ENCODE measurements around the gene PDIA5. TPM values are rescaled to one million over a fixed set of nuclear protein-coding genes. Genes with fewer than 3 reads are reported as not detected.

Gene PDIA5
- total RNA-seq, 3 donors from 2014 or later (not counting 1 experiment from before 2014, with no cell fraction given), result 0.59 to 3.3 (median 0.63) TPM

DNA sequence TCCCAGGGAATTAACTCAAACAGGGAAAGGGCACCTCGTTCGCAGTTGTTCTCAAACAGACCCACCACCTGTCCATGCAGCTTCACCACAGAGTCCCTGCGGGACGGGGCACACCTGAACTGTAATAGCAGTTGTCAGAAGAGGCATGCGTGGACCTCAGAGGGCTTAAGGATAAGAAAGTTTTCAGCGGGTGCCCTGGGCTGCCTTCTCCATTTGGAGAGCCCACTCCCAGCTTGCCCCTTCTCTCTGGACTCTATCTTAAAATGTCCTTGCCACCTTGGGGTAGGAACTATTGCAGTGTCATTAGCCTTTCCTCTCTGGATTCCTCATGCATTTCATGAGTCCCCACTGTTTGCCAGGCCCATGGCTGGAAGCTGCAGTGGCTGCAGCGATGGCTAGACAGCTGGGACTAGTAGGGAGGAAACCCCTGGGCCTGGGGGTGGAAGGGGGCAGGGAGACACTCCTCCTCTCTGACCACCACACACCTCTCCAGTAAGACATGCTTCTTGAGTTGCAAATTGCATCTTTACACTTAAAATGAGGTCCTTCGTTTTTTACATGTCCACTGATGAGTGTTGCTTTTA is 33.5 kb downstream of the PDIA5 start:
- Mint-ChIP-seq H3K27ac (no peak overlapping the region), H3K36me3 (no peaks in the 10 kb centered on the region), H3K27me3 (ENCODE audit: low read depth in 2 of 2) (no peaks in the 10 kb centered on the region), H3K4me1 (no peaks in the 10 kb centered on the region), H3K9me3 (no peaks in the 10 kb centered on the region), H3K4me3 (no peak overlapping the region)
- no peak for DNase-seq
- ATAC-seq, result no peak
- Histone ChIP-seq H3K4me3 (ENCODE audit: low read length) (no peak overlapping the region), H3K27ac (ENCODE audit: low read length) (no peak overlapping the region), H3K36me3 (ENCODE audit: control insufficient read depth, insufficient read depth, low read length) (no peaks in the 10 kb centered on the region), H3K9me3 (ENCODE audit: control insufficient read depth, insufficient read depth, low read length) (no peaks in the 10 kb centered on the region), H3K27me3 (ENCODE audit: control insufficient read depth, insufficient read depth, low read length) (no peaks in the 10 kb centered on the region), H3K4me1 (ENCODE audit: control insufficient read depth, insufficient read depth, low read length) (no peaks in the 10 kb centered on the region)
- intact Hi-C loops (cut with micrococcal nuclease), result no loop called here
- TF ChIP-seq, protein P1, sequence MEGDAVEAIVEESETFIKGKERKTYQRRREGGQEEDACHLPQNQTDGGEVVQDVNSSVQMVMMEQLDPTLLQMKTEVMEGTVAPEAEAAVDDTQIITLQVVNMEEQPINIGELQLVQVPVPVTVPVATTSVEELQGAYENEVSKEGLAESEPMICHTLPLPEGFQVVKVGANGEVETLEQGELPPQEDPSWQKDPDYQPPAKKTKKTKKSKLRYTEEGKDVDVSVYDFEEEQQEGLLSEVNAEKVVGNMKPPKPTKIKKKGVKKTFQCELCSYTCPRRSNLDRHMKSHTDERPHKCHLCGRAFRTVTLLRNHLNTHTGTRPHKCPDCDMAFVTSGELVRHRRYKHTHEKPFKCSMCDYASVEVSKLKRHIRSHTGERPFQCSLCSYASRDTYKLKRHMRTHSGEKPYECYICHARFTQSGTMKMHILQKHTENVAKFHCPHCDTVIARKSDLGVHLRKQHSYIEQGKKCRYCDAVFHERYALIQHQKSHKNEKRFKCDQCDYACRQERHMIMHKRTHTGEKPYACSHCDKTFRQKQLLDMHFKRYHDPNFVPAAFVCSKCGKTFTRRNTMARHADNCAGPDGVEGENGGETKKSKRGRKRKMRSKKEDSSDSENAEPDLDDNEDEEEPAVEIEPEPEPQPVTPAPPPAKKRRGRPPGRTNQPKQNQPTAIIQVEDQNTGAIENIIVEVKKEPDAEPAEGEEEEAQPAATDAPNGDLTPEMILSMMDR (IDR thresholded peaks at IDR 0.05), result no peak
- 92% methylated on average over 7 of the region's 8 CpGs for WGBS (ENCODE audit: insufficient coverage)

DNA sequence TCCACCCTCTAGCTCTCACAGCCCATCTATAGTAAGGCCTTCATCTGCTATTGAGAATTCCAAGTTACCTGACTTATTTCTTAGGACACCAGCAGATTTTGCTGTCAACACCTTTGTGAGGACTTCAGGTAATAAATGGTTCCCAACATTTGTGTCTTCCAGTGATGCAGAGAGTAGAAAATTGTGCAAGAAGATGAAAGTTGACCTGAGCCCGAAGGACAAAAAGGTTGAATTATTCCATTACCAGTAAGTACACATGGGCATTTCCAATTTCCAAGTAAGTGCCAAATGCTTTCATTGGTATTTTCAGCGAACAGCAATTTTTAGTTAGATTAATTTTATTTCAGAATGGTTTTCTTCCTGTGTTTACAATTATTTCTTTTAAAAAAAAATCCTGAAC is 35.4 kb downstream of the PDIA5 start:
- H3K4me3 ChIP-seq (ENCODE audit: low read length), result no peak overlapping the region
- H3K27ac ChIP-seq (ENCODE audit: low read length), result no peak overlapping the region
- Mint-ChIP-seq H3K4me3 (no peak overlapping the region), H3K9me3 (no peaks in the 10 kb centered on the region), H3K27ac (no peak overlapping the region), H3K36me3 (no peaks in the 10 kb centered on the region), H3K27me3 (ENCODE audit: low read depth in 2 of 2) (no peaks in the 10 kb centered on the region), H3K4me1 (no peaks in the 10 kb centered on the region)
- 100% methylated on average over 1 of the region's 2 CpGs for WGBS (ENCODE audit: insufficient coverage)
- TF ChIP-seq, protein P1 (IDR thresholded peaks at IDR 0.05), result no peak
- ATAC-seq, result no peak
- DNase-seq, result no peak
- no peaks in the 10 kb centered on the region for H3K27me3 ChIP-seq (ENCODE audit: control insufficient read depth, insufficient read depth, low read length)
- no peaks in the 10 kb centered on the region for H3K36me3 ChIP-seq (ENCODE audit: control insufficient read depth, insufficient read depth, low read length)
- peaks cover 4% of the 10 kb centered on the region for H3K4me1 ChIP-seq (ENCODE audit: control insufficient read depth, insufficient read depth, low read length)
- intact Hi-C loops (cut with micrococcal nuclease), result no loop called here
- no peaks in the 10 kb centered on the region for H3K9me3 ChIP-seq (ENCODE audit: control insufficient read depth, insufficient read depth, low read length)

DNA sequence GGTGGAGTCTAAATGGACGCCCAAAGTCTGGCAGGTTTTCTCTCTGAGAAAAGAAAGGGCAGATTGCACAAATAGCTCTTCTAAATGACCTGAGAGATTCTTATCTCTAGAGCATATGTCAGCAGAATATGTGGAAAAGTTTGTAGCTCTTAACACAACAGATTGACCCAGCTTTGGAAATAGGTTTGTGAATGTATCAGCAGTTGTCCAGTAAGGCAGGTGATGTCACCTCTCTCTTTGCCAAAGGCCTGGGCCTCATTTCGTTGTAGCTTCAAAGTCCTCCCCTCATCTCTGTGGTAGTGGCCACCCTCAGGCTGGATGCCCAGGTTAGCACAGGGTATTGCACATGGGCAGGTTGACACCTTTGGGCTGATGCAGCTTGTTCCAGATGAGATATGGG is 36.0 kb downstream of the PDIA5 start:
- Mint-ChIP-seq H3K9me3 (no peaks in the 10 kb centered on the region), H3K4me3 (no peak overlapping the region), H3K27ac (no peak overlapping the region), H3K27me3 (ENCODE audit: low read depth in 2 of 2) (no peaks in the 10 kb centered on the region), H3K36me3 (no peaks in the 10 kb centered on the region), H3K4me1 (no peaks in the 10 kb centered on the region)
- ATAC-seq (no peak), DNase-seq (no peak)
- no peaks in the 10 kb centered on the region for H3K27me3 ChIP-seq (ENCODE audit: control insufficient read depth, insufficient read depth, low read length)
- H3K4me3 ChIP-seq (ENCODE audit: low read length), result no peak overlapping the region
- no peaks in the 10 kb centered on the region for H3K36me3 ChIP-seq (ENCODE audit: control insufficient read depth, insufficient read depth, low read length)
- H3K27ac ChIP-seq (ENCODE audit: low read length), result no peak overlapping the region
- intact Hi-C loops (cut with micrococcal nuclease), result no loop called here
- H3K4me1 ChIP-seq (ENCODE audit: control insufficient read depth, insufficient read depth, low read length), result peaks cover 4% of the 10 kb centered on the region
- WGBS (ENCODE audit: insufficient coverage), result 78% methylated on average over 2 of the region's 2 CpGs
- TF ChIP-seq, protein P1 (IDR thresholded peaks at IDR 0.05), result no peak
- no peaks in the 10 kb centered on the region for H3K9me3 ChIP-seq (ENCODE audit: control insufficient read depth, insufficient read depth, low read length)

DNA sequence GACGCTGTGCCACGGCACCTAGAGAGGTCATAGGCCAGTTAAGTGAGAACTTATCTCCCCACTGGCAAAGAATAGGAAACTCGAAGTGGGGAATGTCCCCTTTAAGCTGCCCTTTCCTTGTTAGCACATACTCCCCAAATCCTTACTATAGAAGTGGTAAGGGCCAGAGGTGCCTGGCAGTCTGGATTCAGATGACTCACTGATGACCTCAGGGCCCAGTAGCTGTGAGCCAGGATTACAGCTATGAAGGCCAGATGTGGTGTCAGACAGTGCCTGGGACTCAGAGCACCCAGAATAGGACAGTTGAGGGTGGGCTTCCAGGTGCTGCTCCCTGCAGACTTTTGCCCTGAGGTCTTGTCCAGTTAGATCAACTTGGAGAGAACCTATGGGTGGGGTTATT is 37.7 kb downstream of the PDIA5 start:
- Mint-ChIP-seq H3K27me3 (ENCODE audit: low read depth in 2 of 2) (no peaks in the 10 kb centered on the region), H3K36me3 (no peaks in the 10 kb centered on the region), H3K9me3 (no peaks in the 10 kb centered on the region), H3K27ac (no peak overlapping the region), H3K4me3 (no peak overlapping the region), H3K4me1 (no peaks in the 10 kb centered on the region)
- Histone ChIP-seq H3K4me1 (ENCODE audit: control insufficient read depth, insufficient read depth, low read length) (peaks cover 4% of the 10 kb centered on the region), H3K27ac (ENCODE audit: low read length) (no peak overlapping the region), H3K27me3 (ENCODE audit: control insufficient read depth, insufficient read depth, low read length) (no peaks in the 10 kb centered on the region), H3K9me3 (ENCODE audit: control insufficient read depth, insufficient read depth, low read length) (no peaks in the 10 kb centered on the region), H3K4me3 (ENCODE audit: low read length) (no peak overlapping the region), H3K36me3 (ENCODE audit: control insufficient read depth, insufficient read depth, low read length) (no peaks in the 10 kb centered on the region)
- TF ChIP-seq, protein P1 (IDR thresholded peaks at IDR 0.05), result no peak
- intact Hi-C loops (cut with micrococcal nuclease), result no loop called here
- ATAC-seq (no peak), DNase-seq (no peak)
- 98% methylated on average over 3 of the region's 3 CpGs for WGBS (ENCODE audit: insufficient coverage)

Measured in natural killer cell (primary cell).